Renal cortical epithelial cell (primary cell): ENCODE data around the gene C18orf32. TPM values are rescaled to one million over a fixed set of nuclear protein-coding genes. Genes with fewer than 3 reads are reported as not detected.
"Not testable (repeated sequence)": the region's sequence is repeated elsewhere in the genome, so short reads cannot be mapped to it uniquely, and the experiment has no call there.

Source experiments
- DNase-seq: peaks from one replicate; pipeline ENCODE4 v3.0.0-alpha.2; 2011; ENCODE audit warnings: low read depth
- total RNA-seq: library from RNA; depleted of rRNA; stranded (reverse); fragments of >200 nt; gene quantifications from 2 replicates; pipeline ENCODE4 v1.2.3, GENCODE V29; 2014

C18orf32 gene
- total RNA-seq, 1 donor from 2014 or later = 42.2 TPM

DNA sequence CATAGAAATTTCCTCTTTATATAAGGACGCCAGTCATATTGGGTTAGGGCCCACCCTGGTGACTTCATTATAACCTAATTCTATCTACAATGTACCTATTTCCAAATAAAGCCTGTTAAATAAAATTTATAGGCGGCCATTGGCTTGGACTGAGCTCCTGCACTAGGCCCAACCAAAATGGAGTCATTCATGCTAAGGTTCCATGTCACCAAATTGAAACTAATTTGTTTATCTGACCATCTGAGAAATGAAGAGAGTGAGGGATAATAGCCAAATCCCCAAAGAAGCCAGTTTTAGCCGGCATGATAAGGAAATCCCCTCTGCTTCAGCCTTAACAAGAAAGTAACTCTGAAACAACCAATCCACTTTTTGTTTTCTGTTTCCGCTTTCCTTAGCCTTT, 19.4 kb downstream of the C18orf32 start:
- no peak for DNase-seq

DNA sequence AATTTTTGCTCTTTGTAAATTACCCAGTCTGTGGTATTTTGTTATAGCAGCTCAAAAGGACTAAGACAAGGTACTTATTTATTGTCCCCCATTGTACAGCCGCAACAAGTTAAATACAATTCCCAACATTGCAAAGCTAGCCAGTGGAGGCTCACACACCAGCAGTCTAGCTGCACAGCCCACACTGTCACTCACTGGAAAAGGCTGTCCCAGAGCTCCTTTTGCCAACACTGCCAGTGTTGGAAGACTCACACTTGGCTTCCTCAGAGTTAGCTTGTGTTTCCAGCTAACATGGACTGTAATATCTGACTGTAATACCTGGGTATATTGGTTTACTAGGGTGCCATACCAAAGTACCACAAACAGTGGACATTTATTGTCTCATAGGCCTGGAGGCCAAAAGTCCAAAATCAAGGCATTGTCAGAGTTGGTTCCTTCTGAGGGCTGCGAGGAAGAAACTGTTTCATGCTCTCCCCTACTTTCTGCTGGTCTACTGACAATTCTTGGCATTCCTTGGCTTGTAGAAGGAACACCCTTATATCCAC, 19.9 kb downstream of the C18orf32 start:
- no peak for DNase-seq

DNA sequence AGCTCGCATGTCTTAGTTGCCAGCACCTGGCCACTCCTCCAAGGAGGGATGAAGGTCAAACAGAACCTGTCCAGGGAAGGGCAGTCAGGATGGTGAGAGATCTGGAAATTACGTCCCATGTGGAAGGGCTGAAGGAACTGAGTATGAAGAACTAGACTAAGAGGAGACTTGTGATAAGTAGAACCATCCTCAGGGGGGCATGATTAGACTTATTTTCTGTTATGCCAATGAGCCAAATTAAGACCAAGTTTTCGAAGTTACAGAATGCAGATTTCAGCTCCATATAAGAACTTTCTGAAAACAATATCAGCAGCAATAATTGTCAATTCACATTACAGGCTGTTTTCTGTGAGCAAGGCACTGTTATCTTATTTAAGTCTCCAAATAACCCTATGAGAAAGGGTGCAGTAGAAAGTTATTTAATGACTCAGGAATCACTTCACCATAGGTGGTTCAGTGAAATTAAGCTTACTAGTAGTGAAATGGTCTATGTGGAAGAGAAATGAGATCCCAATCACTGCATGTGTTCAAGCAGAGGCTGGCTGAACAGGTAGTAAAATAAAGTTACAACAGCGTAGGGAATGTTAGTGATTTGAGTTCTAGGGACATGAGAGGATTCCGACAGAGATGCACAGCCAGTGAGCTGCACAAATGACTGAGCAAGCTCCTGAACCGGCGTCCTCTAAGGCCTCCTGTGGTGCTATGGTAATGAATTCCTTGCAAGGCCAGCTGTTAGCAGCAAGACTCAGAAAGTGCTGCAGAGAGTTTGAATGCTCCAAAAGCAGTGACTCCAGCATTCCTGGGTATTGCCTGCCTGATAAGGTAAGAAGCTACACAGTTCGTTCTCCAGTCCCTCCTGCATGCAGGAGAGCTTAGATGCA, 22.1 kb downstream of the C18orf32 start:
- DNase-seq = peak; percentile 34

DNA sequence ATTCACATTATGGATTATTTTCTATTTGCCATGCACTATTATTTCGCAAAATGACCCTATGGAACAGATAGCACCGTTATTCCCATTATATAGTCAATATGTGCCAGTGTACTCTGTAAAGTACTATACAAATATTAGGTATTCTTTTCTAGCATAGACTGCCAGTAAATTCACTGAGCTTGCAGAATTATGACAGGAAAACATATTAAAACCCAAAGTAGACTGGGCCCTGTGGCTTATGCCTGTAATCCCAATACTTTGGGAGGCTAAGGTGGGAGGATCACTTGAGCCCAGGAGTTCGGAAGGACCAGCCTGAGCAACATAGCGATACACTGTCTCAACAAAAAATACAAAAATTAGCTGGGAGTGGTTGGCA, 25.4 kb downstream of the C18orf32 start:
- DNase-seq = no peak

DNA sequence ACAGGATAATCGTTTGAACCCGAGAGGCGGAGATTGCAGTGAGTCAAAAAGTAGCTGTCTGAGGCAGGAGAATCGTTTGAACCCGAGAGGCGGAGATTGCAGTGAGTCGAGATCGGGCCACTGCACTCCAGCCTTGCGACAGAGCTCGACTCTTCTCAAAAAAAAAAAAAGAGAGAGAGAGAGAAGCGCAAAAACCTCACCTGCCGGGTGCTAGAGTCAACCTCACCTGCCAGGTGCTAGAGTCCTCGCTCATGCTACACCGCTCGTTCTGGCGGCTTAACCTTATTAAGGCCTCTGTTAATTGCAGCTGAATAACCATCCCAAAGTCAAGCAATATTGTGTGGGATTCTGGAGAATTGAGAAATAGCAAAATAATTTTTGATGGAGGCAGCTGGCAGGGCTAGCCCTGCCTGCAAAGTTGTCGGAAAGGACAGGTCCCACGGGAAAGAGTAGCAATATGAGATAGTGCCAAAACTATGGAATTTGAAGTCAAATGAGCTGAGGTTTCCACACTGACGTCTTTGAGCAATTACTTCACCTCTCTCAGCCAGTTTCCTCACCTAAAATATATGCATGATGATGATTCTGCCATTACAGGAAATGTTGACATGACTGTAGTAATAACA, 25.9 kb downstream of the C18orf32 start:
- no peak for DNase-seq

DNA sequence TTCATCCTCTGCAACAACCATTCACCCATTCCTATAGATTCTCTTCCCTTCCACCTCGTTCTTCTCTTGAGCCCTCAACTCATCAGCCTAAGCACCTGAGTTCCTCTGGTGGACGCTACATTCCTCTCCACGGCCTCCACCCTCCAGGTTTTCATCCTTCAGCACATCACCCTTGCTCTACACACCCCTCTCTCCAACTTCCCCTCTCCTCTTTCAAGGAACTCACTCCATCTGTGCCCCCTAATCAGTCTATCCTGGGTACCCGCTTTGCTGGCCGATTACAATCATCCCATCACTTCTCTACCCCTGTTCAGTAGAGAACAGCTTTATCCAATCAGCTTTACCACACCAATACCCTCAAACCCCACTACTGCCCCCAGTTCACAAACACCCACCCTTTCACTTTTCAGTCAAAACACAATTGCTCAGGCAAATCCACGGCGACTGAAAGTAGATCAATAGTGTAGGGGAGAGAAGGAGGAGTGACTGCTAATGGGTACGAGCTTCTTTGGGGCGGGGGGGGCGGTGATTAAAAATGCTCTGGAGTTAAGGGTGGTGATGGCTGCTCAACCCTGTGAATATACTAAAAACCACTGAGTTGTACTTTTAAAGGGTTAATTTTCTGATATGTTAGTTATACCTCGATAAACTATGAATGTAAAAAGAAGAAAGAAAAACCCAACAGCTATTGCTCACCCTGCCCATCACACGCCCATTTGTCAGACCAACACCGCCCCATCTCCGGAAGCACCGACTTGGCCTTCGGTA, 27.4 kb downstream of the C18orf32 start:
- no peak for DNase-seq

DNA sequence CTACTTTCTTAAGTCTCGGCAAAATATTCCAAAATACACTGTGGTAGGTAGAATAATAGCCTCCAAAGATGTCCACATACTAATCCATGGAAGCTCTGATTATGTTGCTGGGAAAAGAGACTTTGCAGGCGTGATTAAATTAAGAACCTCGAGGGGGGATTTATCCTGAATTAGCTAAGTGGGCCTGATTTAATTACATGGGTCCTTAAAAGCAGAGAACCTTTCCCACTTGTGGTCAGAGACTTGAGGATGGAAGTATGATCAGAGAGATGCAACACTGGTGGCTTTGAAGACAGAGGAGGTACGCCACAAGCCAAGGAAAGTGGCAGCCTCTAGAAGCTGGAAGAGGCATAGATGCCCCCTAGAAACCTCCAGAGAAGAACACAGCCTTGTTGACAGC, 29.4 kb downstream of the C18orf32 start:
- DNase-seq = no peak

DNA sequence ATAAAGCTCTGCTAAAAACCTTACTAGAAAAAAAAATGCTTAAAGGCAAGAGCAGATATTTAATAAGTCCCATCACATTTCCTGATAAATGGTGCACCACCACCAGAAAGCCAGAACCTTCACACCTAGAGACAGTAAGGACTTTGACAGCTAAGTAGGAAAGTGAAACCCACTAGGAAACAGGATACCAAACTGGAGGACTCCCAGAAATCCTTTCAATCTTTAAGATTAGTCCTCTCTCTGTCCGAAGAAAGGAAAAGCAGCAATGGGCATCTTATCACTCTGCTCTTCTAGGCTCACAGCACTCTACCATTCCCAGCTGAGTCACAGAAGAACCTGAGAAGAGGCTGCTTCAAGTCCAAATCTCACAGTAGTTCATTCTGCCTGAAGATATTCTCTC, 30.2 kb downstream of the C18orf32 start:
- no peak for DNase-seq

DNA sequence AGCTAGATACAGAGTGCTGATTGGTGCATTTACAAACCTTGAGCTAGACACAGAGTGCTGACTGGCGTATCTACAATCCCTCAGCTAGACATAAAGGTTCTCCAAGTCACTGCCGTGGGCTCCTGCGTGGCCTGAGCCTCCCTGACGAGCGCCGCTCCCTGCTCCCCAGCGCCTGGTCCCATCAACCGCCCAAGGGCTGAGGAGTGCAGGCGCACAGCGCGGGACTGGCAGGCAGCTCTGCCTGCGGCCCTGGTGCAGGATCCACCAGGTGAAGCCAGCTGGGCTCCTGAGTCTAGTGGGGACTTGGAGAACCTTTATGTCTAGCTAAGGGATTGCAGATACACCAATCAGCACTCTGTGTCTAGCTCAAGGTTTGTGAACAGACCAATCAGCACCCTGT, 34.5 kb downstream of the C18orf32 start:
- not testable (repeated sequence) for DNase-seq

DNA sequence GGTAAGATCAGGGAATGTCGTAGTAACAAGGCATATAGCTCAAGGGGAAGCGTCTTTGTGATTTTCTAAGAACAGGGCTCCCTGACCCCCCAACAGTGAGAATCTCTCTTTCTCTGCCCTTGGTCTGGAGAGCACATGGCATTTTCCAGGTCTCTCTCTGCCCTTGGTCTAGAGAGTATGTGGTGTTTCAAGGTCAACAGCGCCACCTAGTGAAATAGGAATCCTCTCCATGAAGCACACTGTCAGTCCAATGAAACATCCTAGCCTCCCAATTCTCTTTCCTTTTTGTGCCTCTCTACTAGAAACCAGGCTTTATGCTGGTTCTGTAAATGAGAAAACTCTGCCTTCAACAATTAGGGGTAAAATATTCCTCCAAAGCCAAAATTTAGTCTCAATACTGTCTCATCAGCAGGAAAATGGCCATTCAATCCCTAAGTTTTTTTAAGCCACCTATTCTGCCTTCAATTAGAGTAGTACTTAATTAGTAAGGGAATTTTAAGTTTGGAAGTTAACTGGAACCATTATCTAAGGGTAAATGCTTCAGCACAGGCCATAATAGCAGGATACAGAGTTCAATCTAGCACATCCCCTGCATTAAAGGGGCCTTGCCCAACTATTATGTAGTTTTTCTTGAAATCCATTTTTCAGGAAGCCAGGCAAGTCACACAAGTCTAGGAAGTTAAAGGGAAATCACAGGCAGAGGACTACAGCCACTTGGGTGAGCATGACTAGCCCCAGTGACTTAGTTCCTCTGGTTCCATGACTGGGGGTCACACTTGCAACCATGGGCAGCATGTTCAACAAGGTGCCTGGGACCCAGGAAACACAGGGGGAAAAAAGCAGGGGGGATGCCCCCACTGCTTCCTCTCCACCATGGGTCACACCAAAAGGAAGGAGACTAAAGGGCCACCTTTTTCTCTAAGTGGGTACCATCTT, 39.0 kb downstream of the C18orf32 start:
- peak; percentile 32 for DNase-seq

DNA sequence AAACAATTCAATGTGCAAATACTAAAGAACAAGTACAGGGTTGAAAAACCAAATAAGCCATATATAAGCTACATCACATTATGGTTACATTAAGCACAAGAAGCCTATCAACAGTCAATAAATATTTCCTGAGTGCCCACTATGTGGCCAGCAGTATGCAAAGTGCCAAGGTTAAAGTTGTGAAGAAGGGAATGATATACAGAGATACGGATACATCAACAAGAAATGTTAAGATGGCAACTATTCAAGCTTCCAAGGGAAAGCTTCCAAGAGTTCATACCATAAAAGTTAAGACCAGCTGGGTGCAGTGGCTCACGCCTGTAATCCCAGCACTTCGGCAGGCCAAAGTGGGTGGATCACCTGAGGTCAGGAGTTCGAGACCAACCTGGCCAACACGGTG, 40.6 kb downstream of the C18orf32 start:
- DNase-seq = no peak

DNA sequence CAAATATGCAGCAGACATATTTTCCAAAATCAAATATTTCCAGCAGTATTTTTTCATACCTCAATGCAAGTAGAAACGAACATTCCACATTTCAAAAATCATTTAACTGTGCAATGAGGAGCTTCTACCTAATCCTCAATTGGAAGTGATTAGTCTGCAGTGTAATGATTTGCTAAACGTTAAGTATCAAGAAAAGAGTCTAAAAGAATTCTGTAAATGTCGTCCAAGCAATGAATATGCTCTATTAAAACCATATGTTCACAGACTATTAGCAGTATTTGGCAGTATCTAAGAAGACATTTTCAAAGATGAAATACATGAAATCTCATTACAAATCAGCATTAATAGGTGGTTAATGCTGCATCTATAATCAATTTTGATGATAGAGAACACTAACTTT, 42.5 kb downstream of the C18orf32 start:
- DNase-seq = no peak

DNA sequence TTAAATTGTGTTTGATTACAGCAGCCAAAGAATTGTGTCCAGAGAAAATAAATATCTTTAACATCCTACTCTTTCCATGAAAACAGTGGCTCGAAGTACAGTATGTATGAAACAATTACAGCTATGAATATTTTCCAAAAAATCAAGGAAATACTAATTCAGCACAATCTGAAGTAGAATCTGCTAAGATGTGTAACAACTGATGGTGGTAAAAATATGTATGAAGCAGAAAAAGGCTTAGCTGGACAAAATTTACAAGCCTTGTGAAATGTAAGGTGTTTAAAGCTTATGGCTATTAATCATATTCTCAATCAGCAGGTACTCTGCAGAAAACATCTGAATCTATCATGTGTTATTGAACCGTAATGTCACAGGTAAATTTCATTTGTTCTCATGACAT, 43.2 kb downstream of the C18orf32 start:
- no peak for DNase-seq

DNA sequence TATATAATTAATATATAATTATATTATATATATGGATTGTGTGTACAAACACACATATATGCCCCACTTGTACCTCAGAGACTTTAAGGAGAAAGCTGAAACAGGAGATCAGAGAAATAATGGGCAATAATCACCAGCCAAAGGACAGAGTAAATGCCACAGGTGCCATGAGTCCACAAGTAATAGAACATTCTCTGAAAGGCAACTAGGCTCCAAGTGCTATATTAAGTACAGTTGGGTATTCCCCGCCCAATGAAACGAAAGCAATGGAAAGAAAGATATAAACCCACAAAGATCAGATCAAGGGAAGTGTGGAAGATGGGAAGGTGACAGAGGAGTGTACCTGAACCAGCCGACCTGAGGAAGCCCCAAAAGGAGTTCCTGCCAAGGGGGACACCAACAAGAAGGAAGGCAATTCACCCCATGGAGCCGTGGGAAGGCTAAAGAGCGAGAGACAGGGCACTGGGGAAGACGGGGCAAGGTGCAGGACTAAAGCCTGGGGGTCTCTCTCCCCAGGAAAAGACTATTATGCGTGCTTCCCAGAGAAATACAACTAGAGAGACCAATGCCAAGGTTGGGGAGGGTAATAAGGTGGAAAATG, 45.6 kb downstream of the C18orf32 start:
- no peak for DNase-seq

DNA sequence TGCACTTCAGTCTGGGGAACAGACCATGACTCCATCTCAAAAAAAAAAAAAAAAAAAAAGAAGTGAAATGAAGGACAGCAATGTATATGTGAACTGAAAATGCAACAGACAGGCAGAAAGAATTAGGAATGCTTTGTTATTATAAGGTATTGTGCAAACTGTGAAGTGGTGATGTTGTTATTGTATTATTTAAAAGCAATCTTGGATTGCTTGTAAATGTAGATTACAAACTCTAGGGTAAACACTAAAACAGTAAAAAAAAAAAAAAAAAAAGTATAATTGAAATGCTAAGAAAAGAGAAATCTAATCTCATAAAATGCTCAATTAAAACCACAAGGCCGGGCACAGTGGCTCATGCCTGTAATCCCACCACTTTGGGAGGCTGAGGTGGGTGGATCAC, 51.9 kb downstream of the C18orf32 start:
- DNase-seq = no peak

DNA sequence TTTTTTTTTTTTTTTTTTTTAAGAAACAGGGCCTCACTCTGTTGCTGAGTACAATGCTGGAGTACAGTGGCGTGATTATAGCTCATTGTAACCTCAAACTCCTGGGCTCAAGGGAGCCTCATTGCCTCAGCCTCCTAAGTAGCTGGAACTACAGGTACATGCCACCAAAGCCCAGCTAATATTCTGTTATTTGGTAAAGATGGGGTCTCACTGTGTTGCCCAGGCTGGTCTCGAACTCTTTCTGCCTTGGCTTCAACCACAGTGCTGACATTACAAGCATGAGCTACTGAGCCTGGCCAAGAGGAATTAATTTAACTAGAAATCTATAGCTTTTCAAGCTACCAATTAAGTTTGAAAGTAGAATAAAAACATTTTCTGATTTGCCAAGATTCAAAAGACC, 54.4 kb downstream of the C18orf32 start:
- no peak for DNase-seq

DNA sequence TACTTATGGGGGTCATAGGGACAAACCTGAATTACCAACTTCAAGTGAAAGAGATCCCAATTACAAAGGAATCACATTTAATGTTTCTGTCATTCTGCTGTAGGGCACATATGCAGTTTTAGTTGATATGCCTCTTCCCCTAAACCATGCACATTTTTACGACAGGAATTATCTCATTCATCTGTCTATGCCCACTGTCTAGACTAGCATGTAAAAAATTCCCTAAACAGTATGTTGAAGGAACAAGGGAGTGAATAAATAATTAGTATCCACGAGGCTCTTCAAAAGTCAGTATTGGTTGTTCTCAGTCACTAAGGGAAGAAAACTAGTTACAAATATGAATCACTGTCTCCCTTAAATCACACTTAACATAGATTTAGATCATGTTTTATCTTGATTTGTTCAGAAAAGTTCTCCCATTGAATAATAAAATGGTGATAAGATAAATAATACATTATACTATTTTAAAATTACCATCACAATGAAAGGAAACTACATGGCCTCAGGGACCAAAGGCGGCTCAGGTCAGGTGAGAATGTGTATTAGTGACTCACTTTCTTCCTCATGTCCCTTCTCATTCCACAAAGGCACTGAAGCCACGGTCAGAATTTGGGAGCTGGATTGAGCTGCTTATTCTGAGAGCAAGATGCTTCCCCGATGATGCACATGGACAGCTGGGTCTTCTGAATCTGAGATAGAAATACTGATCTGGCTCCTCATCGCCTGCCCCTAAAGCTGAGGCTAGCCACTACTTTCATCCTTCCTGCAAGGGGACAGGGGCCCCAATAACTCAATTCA, 55.7 kb downstream of the C18orf32 start:
- peak; percentile 50 for DNase-seq
